Neural cell (in vitro differentiated cells): ENCODE data around the gene TMEM61. TPM values are rescaled to one million over a fixed set of nuclear protein-coding genes. Genes with fewer than 3 reads are reported as not detected.
"Not testable (repeated sequence)": the region's sequence is repeated elsewhere in the genome, so short reads cannot be mapped to it uniquely, and the experiment has no call there.

ENCODE experiments used
- H2AFZ ChIP-seq: fragments of 200-600, 300-800 bp; sonication (generic), shearing (Covaris generic); 2 replicates; pipeline ENCODE4 v1.6.0; 2014; ENCODE audit warnings: low read depth, mild to moderate bottlenecking, antibody characterized with exemption, low read length, moderate library complexity
- H3F3A ChIP-seq: fragments of 200-600 bp; shearing (Covaris generic); 2 replicates; pipeline ENCODE4 v1.6.1; 2016; ENCODE audit warnings: mild to moderate bottlenecking, moderate library complexity, mixed read lengths, antibody characterized with exemption, low read length; ENCODE audit not compliant: insufficient read depth, poor library complexity, severe bottlenecking
- H3K27ac ChIP-seq: fragments of 200-600, 300-800 bp; sonication (generic), shearing (Covaris generic); 2 replicates; pipeline ENCODE4 v1.5.1; 2014; ENCODE audit warnings: mild to moderate bottlenecking, low read length, moderate library complexity
- H3K27me3 ChIP-seq: fragments of 300-800, 200-600 bp; sonication (generic), shearing (Covaris generic); 2 replicates; pipeline ENCODE4 v1.6.0; 2014; ENCODE audit warnings: mild to moderate bottlenecking, low read depth, low read length, moderate library complexity; ENCODE audit not compliant: insufficient read depth
- H3K36me3 ChIP-seq: fragments of 300-800, 200-600 bp; sonication (generic), shearing (Covaris generic); 2 replicates; pipeline ENCODE4 v1.5.1; 2014; ENCODE audit warnings: mild to moderate bottlenecking, antibody characterized with exemption, low read length, moderate library complexity; ENCODE audit not compliant: insufficient read depth
- H3K4me2 ChIP-seq: fragments of 300-800, 200-600 bp; sonication (generic), shearing (Covaris generic); 2 replicates; pipeline ENCODE4 v1.6.0; 2014; ENCODE audit warnings: mild to moderate bottlenecking, low read length
- H3K4me3 ChIP-seq: fragments of 300-800, 200-600 bp; sonication (generic), shearing (Covaris generic); 2 replicates; pipeline ENCODE4 v1.5.1; 2014; ENCODE audit warnings: mild to moderate bottlenecking, low read length, moderate library complexity
- H3K79me2 ChIP-seq: fragments of 200-600 bp; shearing (Covaris generic); replicated peaks from 2 replicates; pipeline ENCODE4 v1.6.0; 2014; ENCODE audit warnings: mild to moderate bottlenecking, low read length, moderate library complexity; ENCODE audit not compliant: insufficient read depth
- H3K9ac ChIP-seq: fragments of 300-800, 200-600 bp; sonication (generic), shearing (Covaris generic); 2 replicates; pipeline ENCODE4 v1.6.1; 2016; ENCODE audit warnings: mild to moderate bottlenecking, low read length, mixed read lengths
- H3K9me2 ChIP-seq: fragments of 200-600 bp; shearing (Covaris generic); 2 replicates; pipeline ENCODE4 v1.6.1; 2016; ENCODE audit warnings: mild to moderate bottlenecking, low read length, mixed read lengths; ENCODE audit not compliant: insufficient read depth
- H3K9me3 ChIP-seq: fragments of 200-600, 300-800 bp; sonication (generic), shearing (Covaris generic); 2 replicates; pipeline ENCODE4 v1.6.1; 2016; ENCODE audit warnings: mild to moderate bottlenecking, mixed run types, low read length, moderate library complexity, mixed read lengths
- H4K20me1 ChIP-seq: fragments of 200-600 bp; shearing (Covaris generic); 2 replicates; pipeline ENCODE4 v1.6.1; 2016; ENCODE audit warnings: mild to moderate bottlenecking, mixed run types; ENCODE audit not compliant: insufficient read depth
- EP300 ChIP-seq: fragments of 450-650 bp; conservative IDR thresholded peaks from 2 replicates; pipeline ENCODE4 v1.6.1; 2014; ENCODE audit warnings: antibody characterized with exemption, mild to moderate bottlenecking, moderate library complexity; ENCODE audit not compliant: poor library complexity, severe bottlenecking
- EZH2 ChIP-seq: fragments of 200-600, 300-800 bp; shearing (Covaris generic), sonication (generic); IDR thresholded peaks from 2 replicates; pipeline ENCODE4 v1.6.1; 2014; ENCODE audit warnings: antibody characterized with exemption, low read length, borderline replicate concordance, mild to moderate bottlenecking; ENCODE audit not compliant: insufficient read depth, poor library complexity, severe bottlenecking
- MXI1 ChIP-seq: fragments of 450-650 bp; conservative IDR thresholded peaks from 2 replicates; pipeline ENCODE4 v1.6.1; 2014; ENCODE audit warnings: antibody characterized with exemption, mild to moderate bottlenecking; ENCODE audit not compliant: poor library complexity, severe bottlenecking
- POLR2AphosphoS5 ChIP-seq: IDR thresholded peaks from 2 replicates; pipeline ENCODE4 v1.6.1; 2012
- RAD21 ChIP-seq: fragments of 450-650 bp; conservative IDR thresholded peaks from 2 replicates; pipeline ENCODE4 v1.6.1; 2014; ENCODE audit warnings: antibody characterized with exemption, mild to moderate bottlenecking, moderate library complexity
- REST ChIP-seq: IDR thresholded peaks from 2 replicates; pipeline ENCODE4 v1.6.1; 2012; ENCODE audit warnings: borderline replicate concordance
- SMC3 ChIP-seq: fragments of 450-650 bp; conservative IDR thresholded peaks from 2 replicates; pipeline ENCODE4 v1.6.1; 2014; ENCODE audit warnings: antibody characterized with exemption, mild to moderate bottlenecking, moderate library complexity; ENCODE audit not compliant: poor library complexity
- TAF1 ChIP-seq: IDR thresholded peaks from 2 replicates; pipeline ENCODE4 v1.6.1; 2012; ENCODE audit warnings: low read depth
- polyA plus RNA-seq: library from polyadenylated mRNA; depleted of rRNA; stranded (reverse); fragments of >200 nt; gene quantifications from 2 replicates; pipeline ENCODE4 v1.2.3, GENCODE V29; 2014
- TF ChIP-seq, protein P1 (sequence below): fragments of 450-650 bp; IDR thresholded peaks from 2 replicates; pipeline ENCODE4 v1.5.1; 2014; ENCODE audit warnings: antibody characterized with exemption, mild to moderate bottlenecking, moderate library complexity; ENCODE audit not compliant: poor library complexity, severe bottlenecking

The TMEM61 gene
- polyA plus RNA-seq, 1 donor from 2014 or later, result not detected

DNA sequence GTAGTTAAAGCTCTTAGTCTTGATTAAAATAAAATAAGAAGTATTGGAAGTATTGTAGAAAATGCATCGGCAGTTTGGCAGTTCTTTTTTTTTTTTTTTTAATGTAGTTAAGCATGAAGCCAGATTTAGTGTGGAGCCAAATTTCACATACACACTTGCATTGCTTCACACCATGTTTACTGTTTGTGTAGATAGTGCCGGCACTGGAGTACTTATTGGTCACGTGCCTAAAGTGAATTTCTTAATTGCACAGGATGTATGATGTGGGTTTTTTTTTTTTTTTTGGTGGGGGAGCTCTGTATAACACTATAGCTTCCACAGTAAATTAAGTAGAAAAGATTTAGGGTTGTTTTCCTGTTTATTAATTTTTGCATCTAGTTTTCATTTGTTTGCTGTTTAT lies 21.2 kb upstream of the TMEM61 start:
- Histone ChIP-seq H4K20me1 (no peaks in the 10 kb centered on the region), H3K79me2 (no peaks in the 10 kb centered on the region), H3K9me3 (peaks cover 2% of the 10 kb centered on the region), H3K9me2 (no peaks in the 10 kb centered on the region), H3K27me3 (no peaks in the 10 kb centered on the region), H3K4me3 (no peak overlapping the region), H2AFZ (no peak overlapping the region), H3K9ac (no peak overlapping the region), H3F3A (no peaks in the 10 kb centered on the region), H3K4me2 (no peak overlapping the region), H3K27ac (no peak overlapping the region), H3K36me3 (no peaks in the 10 kb centered on the region)
- TF ChIP-seq POLR2AphosphoS5 (no peak), REST (no peak), MXI1 (no peak), EP300 (no peak), SMC3 (no peak), EZH2 (no peak), RAD21 (no peak), TAF1 (no peak)
- TF ChIP-seq, protein P1, sequence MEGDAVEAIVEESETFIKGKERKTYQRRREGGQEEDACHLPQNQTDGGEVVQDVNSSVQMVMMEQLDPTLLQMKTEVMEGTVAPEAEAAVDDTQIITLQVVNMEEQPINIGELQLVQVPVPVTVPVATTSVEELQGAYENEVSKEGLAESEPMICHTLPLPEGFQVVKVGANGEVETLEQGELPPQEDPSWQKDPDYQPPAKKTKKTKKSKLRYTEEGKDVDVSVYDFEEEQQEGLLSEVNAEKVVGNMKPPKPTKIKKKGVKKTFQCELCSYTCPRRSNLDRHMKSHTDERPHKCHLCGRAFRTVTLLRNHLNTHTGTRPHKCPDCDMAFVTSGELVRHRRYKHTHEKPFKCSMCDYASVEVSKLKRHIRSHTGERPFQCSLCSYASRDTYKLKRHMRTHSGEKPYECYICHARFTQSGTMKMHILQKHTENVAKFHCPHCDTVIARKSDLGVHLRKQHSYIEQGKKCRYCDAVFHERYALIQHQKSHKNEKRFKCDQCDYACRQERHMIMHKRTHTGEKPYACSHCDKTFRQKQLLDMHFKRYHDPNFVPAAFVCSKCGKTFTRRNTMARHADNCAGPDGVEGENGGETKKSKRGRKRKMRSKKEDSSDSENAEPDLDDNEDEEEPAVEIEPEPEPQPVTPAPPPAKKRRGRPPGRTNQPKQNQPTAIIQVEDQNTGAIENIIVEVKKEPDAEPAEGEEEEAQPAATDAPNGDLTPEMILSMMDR, result no peak

GRCh38 chr1:54962612-54963395 lies 17.6 kb upstream of the TMEM61 start:
- TF ChIP-seq, protein P1, result no peak
- no peak for TF ChIP-seq SMC3
- no peak for TF ChIP-seq REST
- no peak for TF ChIP-seq EP300
- no peak for TF ChIP-seq EZH2
- TF ChIP-seq RAD21, result no peak
- no peak for TF ChIP-seq TAF1
- Histone ChIP-seq H2AFZ (no peak overlapping the region), H3K4me3 (no peak overlapping the region), H3K4me2 (no peak overlapping the region), H3K9me2 (no peaks in the 10 kb centered on the region), H3K79me2 (no peaks in the 10 kb centered on the region), H4K20me1 (no peaks in the 10 kb centered on the region), H3K27me3 (no peaks in the 10 kb centered on the region), H3K9me3 (no peaks in the 10 kb centered on the region), H3K9ac (no peak overlapping the region), H3K27ac (no peak overlapping the region), H3F3A (no peaks in the 10 kb centered on the region), H3K36me3 (no peaks in the 10 kb centered on the region)

DNA sequence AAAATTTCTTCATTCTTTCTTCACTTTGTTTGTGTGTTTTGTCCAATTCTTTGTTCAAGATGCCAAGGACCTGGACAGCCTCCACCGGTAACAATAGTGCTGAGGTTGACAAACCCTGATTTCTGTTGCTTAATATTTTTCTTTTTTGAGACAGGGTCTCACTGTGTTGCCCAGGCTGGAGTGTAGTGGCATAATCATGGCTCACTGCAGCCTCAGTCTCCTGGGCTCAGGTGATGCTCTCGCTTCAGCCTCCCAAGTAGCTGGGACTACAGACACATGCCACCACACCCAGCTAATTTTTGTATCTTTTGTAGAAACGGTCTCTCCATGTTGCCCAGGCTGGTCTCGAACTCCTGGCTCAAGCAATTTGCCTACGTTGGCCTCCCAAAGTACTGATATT lies 16.6 kb upstream of the TMEM61 start:
- not testable (repeated sequence) for H2AFZ ChIP-seq, H3K9me3 ChIP-seq, H3F3A ChIP-seq, H3K36me3 ChIP-seq, H3K9ac ChIP-seq, H3K27me3 ChIP-seq, H3K27ac ChIP-seq, H3K9me2 ChIP-seq, H3K4me3 ChIP-seq, H3K79me2 ChIP-seq, H4K20me1 ChIP-seq, H3K4me2 ChIP-seq
